Fibroblast of lung (primary cell): ENCODE data around the gene RASA4B. TPM values are rescaled to one million over a fixed set of nuclear protein-coding genes. Genes with fewer than 3 reads are reported as not detected.
"Not testable (repeated sequence)": the region's sequence is repeated elsewhere in the genome, so short reads cannot be mapped to it uniquely, and the experiment has no call there.

Experiments used
- DNase-seq, 2 donors: peaks; one replicate each; pipeline versions ENCODE4 v3.0.0 to v3.0.0-alpha.2; 2010; ENCODE audit warnings: low read depth in 2 of 2
- H2AFZ ChIP-seq: 2 replicates; pipeline ENCODE4 v1.5.1; 2012; ENCODE audit warnings: low read length, control low read depth, inconsistent platforms
- H3K27ac ChIP-seq: 2 replicates; pipeline ENCODE4 v1.5.1; 2011; ENCODE audit warnings: low read length, control low read depth; ENCODE audit not compliant: insufficient read depth
- H3K27me3 ChIP-seq: 2 replicates; pipeline ENCODE4 v1.5.1; 2011; ENCODE audit warnings: mild to moderate bottlenecking, low read length; ENCODE audit not compliant: control insufficient read depth, insufficient read depth
- H3K36me3 ChIP-seq: 2 replicates; pipeline ENCODE4 v1.5.1; 2011; ENCODE audit warnings: low read length; ENCODE audit not compliant: control insufficient read depth, insufficient read depth
- H3K4me1 ChIP-seq: 2 replicates; pipeline ENCODE4 v1.5.1; 2011; ENCODE audit warnings: low read length; ENCODE audit not compliant: control insufficient read depth, insufficient read depth; ENCODE audit errors: extremely low read depth
- H3K4me2 ChIP-seq: 2 replicates; pipeline ENCODE4 v1.5.1; 2011; ENCODE audit warnings: low read length, control low read depth; ENCODE audit not compliant: insufficient read depth; ENCODE audit errors: extremely low read depth
- H3K4me3 ChIP-seq, 4 experiments: fragments of 200-600 bp in 1 of 4; sonication (generic) in 1 of 4; replicated peaks in 1 of 4; 2 replicates each; pipeline ENCODE4 v1.5.1; 2011 to 2016; ENCODE audit warnings: low read length in 4 of 4, low read depth in 3 of 4, mild to moderate bottlenecking in 3 of 4, control low read depth in 2 of 4, inconsistent platforms in 1 of 4, mixed read lengths in 1 of 4; ENCODE audit not compliant: insufficient read depth in 1 of 4; ENCODE audit errors: control extremely low read depth in 1 of 4
- H3K79me2 ChIP-seq: 2 replicates; pipeline ENCODE4 v1.5.1; 2012; ENCODE audit warnings: mild to moderate bottlenecking, low read length, inconsistent platforms; ENCODE audit not compliant: control insufficient read depth, insufficient read depth
- H3K9ac ChIP-seq: 2 replicates; pipeline ENCODE4 v1.5.1; 2011; ENCODE audit warnings: mild to moderate bottlenecking, low read length, control low read depth; ENCODE audit not compliant: insufficient read depth
- H3K9me3 ChIP-seq: 2 replicates; pipeline ENCODE4 v1.5.1; 2012; ENCODE audit warnings: low read depth, low read length; ENCODE audit not compliant: control insufficient read depth, insufficient read depth
- H4K20me1 ChIP-seq: 2 replicates; pipeline ENCODE4 v1.5.1; 2011; ENCODE audit warnings: low read length; ENCODE audit not compliant: control insufficient read depth, insufficient read depth; ENCODE audit errors: extremely low read depth
- polyA plus RNA-seq, 2 donors: library from polyadenylated mRNA; depleted of rRNA in 1 of 2; stranded (reverse) in 1 of 2; unstranded in 1 of 2; fragments of >200 nt; gene quantifications; 2 replicates each; pipeline ENCODE4 v1.2.1, GENCODE V29; 2011 to 2012; ENCODE audit warnings: missing spikeins in 1 of 2
- total RNA-seq: library from RNA; depleted of rRNA; stranded (reverse); fragments of >200 nt; gene quantifications from 2 replicates; pipeline ENCODE4 v1.2.1, GENCODE V29; 2014

Gene RASA4B
- total and polyA plus RNA-seq, 2 donors (not counting 1 experiment from before 2014, with no cell fraction given), result 1.4 to 1.5 TPM

- H2AFZ ChIP-seq, DNase-seq, H4K20me1 ChIP-seq, H3K27ac ChIP-seq, H3K36me3 ChIP-seq, H3K4me2 ChIP-seq, H3K4me3 ChIP-seq, H3K9ac ChIP-seq, H3K9me3 ChIP-seq, H3K27me3 ChIP-seq, H3K4me1 ChIP-seq, H3K79me2 ChIP-seq: not testable (repeated sequence)
These were observed 14.4 kb downstream of the RASA4B start for GRCh38 chr7:102503141-102503540.

GRCh38 chr7:102498321-102498720 is 19.3 kb downstream of the RASA4B start:
- H3K36me3 ChIP-seq, H3K4me2 ChIP-seq, H3K9ac ChIP-seq, H3K9me3 ChIP-seq, H3K27me3 ChIP-seq, H3K4me1 ChIP-seq, DNase-seq, H3K4me3 ChIP-seq, H2AFZ ChIP-seq, H3K79me2 ChIP-seq, H4K20me1 ChIP-seq, H3K27ac ChIP-seq: not testable (repeated sequence)

GRCh38 chr7:102497308-102497707 is 20.3 kb downstream of the RASA4B start:
- H4K20me1 ChIP-seq, H3K4me3 ChIP-seq, DNase-seq, H3K9ac ChIP-seq, H3K9me3 ChIP-seq, H3K79me2 ChIP-seq, H3K27ac ChIP-seq, H3K36me3 ChIP-seq, H3K27me3 ChIP-seq, H3K4me1 ChIP-seq, H2AFZ ChIP-seq, H3K4me2 ChIP-seq: not testable (repeated sequence)

- not testable (repeated sequence) for H3K4me1 ChIP-seq, H3K36me3 ChIP-seq, H3K27me3 ChIP-seq, H3K9ac ChIP-seq, H4K20me1 ChIP-seq, H2AFZ ChIP-seq, H3K4me2 ChIP-seq, H3K9me3 ChIP-seq, H3K79me2 ChIP-seq, H3K4me3 ChIP-seq, H3K27ac ChIP-seq, DNase-seq
These were observed 20.7 kb downstream of the RASA4B start for GRCh38 chr7:102496861-102497260.

- H3K4me2 ChIP-seq, H4K20me1 ChIP-seq, H3K9me3 ChIP-seq, H3K27ac ChIP-seq, H3K4me3 ChIP-seq, DNase-seq, H3K36me3 ChIP-seq, H3K79me2 ChIP-seq, H3K4me1 ChIP-seq, H3K9ac ChIP-seq, H3K27me3 ChIP-seq, H2AFZ ChIP-seq: not testable (repeated sequence)
These were observed 23.0 kb downstream of the RASA4B start for GRCh38 chr7:102494473-102495149.

- not testable (repeated sequence) for H3K4me1 ChIP-seq, H3K27me3 ChIP-seq, H3K9ac ChIP-seq, H3K4me3 ChIP-seq, DNase-seq, H3K27ac ChIP-seq, H2AFZ ChIP-seq, H4K20me1 ChIP-seq, H3K36me3 ChIP-seq, H3K79me2 ChIP-seq, H3K9me3 ChIP-seq, H3K4me2 ChIP-seq
These were observed 23.6 kb downstream of the RASA4B start for GRCh38 chr7:102494026-102494425.
